HuH-7 (cell line): ENCODE data around the gene COMMD9.

Experiments
- DNase-seq: peaks from one replicate; pipeline ENCODE4 v3.0.0; 2011; ENCODE audit warnings: low spot score

Gene COMMD9

DNA sequence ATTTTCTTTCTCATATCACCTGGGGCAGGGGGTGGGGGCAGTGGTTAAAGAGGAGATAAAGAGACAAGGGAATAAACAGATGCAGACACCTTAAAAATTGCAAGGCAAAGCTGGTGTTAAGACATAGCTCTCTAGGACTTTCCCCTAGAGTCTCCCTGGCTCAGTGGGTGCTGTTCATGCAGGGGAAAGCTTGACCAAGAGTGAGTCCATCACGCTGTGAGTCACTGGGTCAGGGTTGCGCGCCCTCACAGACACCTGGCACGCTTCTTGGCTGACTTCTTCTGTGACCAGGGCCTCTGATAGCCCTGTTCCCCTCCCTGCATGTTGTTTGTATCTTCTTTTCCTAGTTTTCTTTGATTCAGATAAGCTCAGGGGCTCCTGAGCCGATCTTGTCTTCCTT, 31.9 kb downstream of the COMMD9 start:
- no peak for DNase-seq

- no peak for DNase-seq
Measured at GRCh38 chr11:36254713-36255112, 34.5 kb downstream of the COMMD9 start.

GRCh38 chr11:36253238-36253637, 36.0 kb downstream of the COMMD9 start:
- no peak for DNase-seq

- DNase-seq: no peak
Measured at GRCh38 chr11:36251823-36252222, 37.4 kb downstream of the COMMD9 start.

DNA sequence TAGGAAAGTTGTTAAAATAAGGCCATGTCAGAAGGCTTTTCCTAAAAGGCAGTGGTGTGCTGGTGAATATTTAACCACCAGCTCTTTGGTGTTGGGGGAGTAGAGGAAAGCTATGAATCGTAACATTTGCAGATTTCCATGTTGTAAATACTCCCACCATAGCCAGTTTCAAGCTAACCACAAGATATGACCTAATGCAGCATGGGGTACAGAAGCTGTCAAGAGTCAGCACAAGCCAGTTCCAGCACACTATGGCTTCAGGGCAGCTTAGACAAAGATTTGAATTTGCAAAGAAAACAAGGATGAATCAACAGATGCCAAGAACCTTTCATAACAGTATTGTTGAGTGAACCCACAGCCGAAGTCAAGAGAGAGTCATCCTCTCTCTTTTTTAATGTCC, 40.0 kb downstream of the COMMD9 start:
- no peak for DNase-seq

GRCh38 chr11:36248436-36248835, 40.8 kb downstream of the COMMD9 start:
- no peak for DNase-seq

- DNase-seq: no peak
Measured at GRCh38 chr11:36247493-36247892, 41.7 kb downstream of the COMMD9 start.

DNA sequence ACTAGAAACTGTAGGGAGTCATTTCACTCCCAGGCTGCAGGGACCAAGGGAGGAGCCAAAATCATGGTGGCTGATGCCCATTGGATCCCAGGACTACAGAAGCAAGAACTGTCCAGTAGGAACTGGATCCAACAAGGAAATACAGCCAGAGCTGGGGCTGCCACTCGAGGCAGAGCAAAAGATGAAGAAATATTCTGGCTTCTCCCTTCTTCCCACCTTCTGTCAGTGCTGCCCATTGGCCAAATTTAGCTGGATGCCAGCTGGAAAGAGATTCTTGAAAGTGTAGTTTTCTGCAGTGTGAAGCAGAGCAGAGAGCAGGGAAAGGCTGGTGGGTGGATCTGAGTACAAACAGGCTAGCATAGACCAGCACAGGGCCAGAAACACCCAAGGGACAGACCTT, 45.6 kb downstream of the COMMD9 start:
- DNase-seq: no peak

DNA sequence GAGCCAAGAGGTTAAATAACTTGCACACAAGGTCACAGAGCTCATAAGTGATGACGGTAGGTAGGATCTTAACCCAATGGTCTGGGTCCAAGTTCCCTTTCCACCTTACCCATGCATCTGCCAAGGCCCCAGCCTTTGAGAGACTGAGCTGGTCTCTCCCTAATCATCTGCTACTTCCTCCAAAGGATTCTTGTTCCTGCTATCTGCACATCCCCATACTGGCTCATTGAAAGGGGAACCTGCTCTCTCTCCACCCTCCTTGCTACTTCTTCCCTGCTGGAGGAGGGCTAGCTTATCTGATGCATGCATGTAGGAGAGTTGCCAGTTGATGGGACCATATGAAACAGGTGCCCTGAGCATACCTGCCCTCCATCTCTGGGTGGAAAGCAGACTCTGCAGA, 47.7 kb downstream of the COMMD9 start:
- no peak for DNase-seq

- no peak for DNase-seq
Measured at GRCh38 chr11:36240801-36241200, 48.4 kb downstream of the COMMD9 start.

- no peak for DNase-seq
Measured at GRCh38 chr11:36240173-36240572, 49.1 kb downstream of the COMMD9 start.

DNA sequence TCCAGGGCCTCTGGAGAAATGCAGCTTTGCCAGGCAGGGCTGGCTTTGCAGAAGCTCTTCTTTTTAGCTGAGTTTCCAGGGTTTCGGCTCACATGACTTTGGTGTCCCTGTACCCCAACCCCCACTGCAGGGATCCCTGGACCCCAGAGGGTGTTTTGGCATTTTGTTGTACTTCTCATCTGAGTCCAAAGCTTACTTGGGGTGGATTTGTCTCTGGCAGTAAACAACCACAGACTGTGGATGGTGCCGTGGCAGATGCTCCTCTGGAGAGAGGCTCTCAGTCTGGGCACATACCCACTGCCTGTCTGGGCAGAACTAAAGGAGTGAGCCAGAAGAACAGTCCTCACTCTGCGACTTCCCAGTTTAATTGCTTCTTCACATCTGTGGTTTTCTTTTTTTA, 49.6 kb downstream of the COMMD9 start:
- no peak for DNase-seq

DNA sequence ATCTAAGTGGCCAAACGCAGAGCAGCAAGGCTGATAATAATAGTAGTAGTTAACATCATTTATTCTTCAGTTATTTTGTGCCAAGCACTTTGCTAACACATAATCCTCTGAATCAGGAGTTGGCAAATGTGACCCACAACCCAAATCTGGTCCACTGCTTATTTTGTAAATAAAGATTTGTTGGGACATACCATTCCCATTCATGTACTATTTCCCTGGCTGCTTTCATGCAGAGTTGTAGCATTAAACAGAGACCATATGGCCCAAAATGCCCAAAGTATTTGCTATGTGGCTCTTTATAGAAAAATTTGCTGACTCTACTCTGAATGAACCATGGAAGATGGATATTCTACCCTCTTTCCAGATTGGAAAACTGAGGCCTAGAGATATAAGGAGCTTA, 50.3 kb downstream of the COMMD9 start:
- DNase-seq: no peak

DNA sequence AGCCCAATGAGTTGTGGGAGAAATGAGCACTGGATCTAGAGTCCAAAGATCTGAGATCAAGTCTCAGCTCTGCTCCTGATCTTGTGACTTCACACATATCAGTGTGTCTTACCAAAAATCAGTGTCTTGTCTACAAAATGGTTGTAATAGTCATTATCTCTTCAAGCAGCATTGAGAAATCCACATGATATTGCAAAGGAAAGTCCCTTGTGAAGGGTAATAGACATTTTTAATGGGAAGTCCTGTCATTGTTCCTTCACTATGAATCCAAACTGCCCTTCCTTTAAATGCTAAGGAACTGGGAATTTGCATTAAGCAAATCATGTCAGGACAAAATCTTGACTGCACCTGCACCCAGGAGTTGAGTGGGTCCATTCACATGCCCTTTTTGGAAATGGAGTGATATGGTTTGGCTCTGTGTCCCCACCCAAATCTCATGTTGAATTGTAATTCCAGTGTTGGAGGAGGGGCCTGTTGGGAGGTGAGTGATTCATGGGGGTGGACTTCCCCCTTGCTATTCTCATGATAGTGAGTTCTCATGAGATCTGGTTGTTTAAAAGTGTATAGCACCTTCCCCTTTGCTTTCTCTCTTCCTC, 51.1 kb downstream of the COMMD9 start:
- DNase-seq: no peak

DNA sequence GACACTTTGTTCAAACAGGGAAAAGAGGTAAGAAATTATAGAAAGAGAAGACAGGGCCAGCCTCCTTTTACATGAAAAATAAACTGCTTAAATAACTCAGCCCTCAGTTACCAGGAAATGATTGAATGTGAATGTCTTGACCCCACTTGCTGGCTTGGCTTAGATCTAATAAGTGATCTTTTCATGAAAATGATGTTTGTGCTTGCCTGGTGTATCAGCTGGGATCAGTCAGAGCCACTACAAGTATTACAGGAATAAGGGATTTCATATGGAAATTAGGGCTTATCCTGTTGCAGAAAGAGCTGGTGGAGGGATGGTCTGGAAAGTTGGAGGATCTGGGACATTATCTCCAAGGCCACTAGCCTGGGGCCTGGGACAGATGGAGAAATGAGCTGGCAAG, 51.8 kb downstream of the COMMD9 start:
- no peak for DNase-seq

- no peak for DNase-seq
Measured at GRCh38 chr11:36235750-36236149, 53.5 kb downstream of the COMMD9 start.

DNA sequence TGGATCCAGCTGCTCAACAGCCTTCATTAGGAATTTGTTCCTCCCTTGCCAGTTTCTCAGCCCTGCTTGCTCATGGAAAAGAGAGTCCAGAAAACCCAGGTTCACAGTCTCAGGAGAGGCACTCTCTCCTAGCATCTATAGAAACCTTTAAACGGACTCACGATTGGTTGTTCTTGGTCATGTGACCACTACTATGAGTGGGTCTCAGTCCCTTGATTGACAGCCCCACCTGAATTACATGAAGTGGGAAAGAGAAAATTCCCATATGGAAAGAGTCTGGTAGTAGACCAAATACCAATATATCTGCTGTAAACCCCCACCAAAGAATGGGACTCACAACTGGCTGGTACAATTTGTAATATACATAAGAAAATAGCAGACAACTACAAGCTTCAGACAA, 54.4 kb downstream of the COMMD9 start:
- no peak for DNase-seq

GRCh38 chr11:36233204-36233603, 56.0 kb downstream of the COMMD9 start:
- no peak for DNase-seq

DNA sequence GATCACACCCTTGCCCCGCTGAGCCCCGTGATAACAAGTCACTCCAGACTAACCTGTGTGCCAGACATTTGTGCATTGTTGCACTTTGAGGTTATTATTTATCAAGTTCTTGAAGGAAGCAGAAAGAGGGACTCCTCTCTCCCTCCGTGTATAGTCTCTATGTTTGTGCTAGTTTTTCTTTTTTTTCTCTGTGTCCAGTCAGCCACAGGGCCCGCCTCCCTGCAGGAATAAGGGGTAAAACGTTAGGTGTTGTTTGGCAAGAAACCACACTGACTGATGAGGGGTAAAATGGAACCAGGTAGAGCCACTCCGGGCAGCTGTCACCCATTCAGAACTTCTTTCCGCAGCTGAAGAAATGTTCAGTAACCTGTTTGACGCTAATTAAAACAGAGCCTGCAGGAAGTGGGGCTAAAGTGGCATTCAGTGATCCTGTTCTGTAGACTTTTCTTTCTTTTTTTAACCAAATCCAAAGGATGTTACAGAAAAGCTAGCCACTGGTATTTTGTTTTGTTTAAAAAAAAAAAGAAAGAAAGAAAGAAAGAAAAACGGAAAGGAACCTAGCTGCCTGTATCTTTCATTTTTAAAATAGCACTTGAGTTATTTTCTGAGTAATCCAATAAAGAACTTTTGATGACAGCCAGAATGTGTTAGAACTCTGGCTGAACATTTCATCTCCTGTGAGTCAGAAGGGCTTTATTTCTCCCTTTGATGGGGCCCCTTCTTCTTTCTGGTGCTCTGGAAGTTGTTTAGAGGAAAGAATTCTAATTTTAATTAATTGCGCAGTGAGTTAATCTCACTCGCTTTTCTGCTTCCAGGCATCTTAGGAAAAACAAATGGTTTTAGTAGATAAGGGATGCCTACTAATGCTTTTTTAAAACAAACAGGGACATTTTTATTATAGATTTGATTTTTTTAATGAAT, 58.2 kb downstream of the COMMD9 start:
- no peak for DNase-seq

- DNase-seq: no peak
Measured at GRCh38 chr11:36229091-36229705, 60.0 kb downstream of the COMMD9 start.

DNA sequence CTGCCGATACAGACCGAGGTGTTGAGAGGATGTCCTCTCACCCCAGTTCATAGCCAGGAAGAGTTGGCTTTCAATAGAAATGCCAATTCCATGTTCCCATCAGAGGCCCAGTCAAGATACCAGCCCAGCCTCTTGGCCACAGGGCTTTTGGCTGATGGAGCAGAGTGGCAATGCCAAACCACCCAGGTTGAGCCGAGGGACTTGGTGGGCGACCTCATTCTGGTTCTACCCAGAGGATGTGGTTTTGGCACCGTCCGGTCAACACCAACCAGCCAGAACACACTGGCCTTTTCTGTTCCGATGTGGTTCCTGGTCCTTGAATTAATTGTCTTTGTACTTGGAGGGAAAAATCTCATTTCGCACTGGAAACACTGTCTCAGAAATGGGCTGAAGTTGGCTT, 60.5 kb downstream of the COMMD9 start:
- no peak for DNase-seq

GRCh38 chr11:36227044-36227443, 62.2 kb downstream of the COMMD9 start:
- DNase-seq: no peak

GRCh38 chr11:36224209-36224882, 64.9 kb downstream of the COMMD9 start:
- DNase-seq: no peak
